GM12892 (cell line): ENCODE results near the gene VPS16.

Source experiments
- POLR2A ChIP-seq: IDR thresholded peaks from 2 replicates; pipeline ENCODE4 v1.6.1; 2011; ENCODE audit warnings: low read depth, low read length, control low read depth
- POLR2AphosphoS5 ChIP-seq: IDR thresholded peaks from 2 replicates; pipeline ENCODE4 v1.6.1; 2011; ENCODE audit warnings: low read depth, low read length, control low read depth

- TF ChIP-seq POLR2A (no peak), POLR2AphosphoS5 (no peak)
These were observed 25.7 kb downstream of the VPS16 start for GRCh38 chr20:2866236-2866635.
